GM19035 (cell line): ENCODE results near the gene CRISP3.
"Not testable (repeated sequence)": the region's sequence is repeated elsewhere in the genome, so short reads cannot be mapped to it uniquely, and the experiment has no call there.

Source experiments
- ATAC-seq: cut with Tn5 transposase; IDR thresholded peaks from one replicate; pipeline ENCODE4 v1.9.1; 2021; ENCODE audit not compliant: unreplicated experiment

The CRISP3 gene, protein sequence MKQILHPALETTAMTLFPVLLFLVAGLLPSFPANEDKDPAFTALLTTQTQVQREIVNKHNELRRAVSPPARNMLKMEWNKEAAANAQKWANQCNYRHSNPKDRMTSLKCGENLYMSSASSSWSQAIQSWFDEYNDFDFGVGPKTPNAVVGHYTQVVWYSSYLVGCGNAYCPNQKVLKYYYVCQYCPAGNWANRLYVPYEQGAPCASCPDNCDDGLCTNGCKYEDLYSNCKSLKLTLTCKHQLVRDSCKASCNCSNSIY

DNA sequence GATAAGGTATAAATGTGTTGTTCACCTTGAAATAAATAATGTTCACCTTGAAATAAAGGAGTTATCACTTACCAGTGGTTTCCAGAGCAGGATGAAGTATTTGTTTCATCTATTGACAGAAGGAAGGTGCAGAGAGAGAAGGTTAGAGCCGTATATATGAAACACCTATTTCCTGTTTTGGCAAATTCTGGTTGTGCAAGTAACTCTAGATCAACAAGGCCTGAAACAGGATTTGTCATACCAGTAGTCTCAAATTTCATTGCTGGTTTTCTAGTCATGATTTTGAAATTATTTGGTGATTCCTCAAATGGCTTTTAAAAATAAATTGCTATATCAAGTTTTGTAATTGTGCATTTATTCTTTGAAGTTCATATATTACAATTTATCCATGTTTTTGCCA is at the start of gene CRISP3:
TSS of gene CRISP3 (minus strand) at position 130 of the 400 bp plus-strand sequence. CDS start at position 109, 21 bp downstream.
- no peak for ATAC-seq

DNA sequence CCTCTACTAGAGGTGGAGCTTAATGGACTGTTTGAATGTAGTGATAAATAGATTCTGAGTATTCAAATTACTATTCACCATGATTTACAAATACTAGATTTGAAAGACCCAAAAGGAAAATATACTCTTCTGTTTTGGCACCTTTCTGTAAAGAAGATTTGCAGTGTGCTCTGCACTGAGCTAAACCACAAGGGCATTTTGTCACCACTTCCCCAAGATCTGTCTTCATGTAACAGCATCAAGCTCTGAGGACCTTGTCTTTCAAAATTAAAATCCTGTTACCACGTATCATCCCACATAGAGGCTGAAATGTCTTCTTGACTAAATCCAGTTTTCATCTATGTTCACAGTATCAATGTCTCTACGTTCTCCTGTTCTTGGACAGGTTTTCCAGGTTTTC is 46.2 kb upstream of the CRISP3 start:
- ATAC-seq, result no peak

DNA sequence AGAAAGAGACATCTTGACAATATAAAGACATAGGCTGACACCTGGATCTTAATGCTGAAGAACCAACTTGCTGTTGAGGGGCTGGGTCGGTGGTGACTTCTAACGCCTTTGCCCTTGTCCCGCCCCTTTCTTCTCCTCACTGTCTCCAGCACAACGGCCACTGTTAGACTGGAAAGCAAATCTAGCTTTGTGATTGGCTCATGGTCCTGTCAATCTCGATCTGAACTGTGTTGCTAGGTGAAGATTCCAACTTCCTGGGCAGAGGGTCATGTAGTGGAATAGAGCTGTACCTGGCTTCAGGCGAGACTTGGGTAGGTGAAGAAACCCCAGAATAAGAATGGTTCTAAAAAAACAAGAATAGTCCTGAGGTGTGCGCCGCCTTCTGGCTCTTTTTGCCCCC is 43.0 kb upstream of the CRISP3 start, which contains the start of gene PGK2:
TSS of gene PGK2 (minus strand) at position 110 of the 400 bp plus-strand sequence. CDS start at position 12, 98 bp downstream.
- ATAC-seq, result no peak

DNA sequence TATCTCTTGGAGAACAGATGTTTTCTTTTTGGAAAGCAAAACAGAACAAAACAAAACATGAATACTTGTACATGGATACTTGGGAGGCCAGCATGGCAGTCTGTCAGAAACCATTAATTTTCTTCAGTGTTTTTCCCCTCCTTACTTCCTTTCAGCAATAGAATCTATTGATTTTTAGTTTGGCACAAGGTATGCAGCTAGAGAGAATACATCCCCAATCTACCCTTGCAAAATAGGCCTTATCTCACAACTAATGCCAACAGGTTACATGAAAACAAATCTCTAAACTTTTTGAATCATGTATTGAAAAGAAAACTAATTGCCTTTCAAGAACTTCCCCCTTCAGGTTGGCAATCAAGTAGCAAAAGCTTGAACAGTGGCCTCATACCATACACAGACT is 40.1 kb upstream of the CRISP3 start:
- ATAC-seq, result no peak

DNA sequence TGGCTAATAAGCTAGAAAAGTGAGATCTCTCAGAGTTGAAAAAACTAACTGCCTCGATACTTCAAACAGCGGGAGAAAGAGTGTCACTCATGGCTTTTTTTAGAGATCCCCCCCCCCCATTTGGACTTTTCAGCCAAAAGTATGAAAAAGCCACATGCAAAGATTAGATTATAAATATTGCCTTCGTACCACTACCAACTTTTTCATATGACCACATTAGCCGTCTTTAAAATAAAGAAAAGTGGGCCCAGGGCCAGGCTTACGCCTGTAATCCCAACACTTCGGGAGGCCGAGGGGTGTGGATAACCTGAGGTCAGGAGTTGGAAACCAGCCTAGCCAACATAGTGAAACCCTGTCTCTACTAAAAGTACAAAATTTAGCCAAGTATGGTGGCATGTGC is 38.5 kb upstream of the CRISP3 start:
- no peak for ATAC-seq

DNA sequence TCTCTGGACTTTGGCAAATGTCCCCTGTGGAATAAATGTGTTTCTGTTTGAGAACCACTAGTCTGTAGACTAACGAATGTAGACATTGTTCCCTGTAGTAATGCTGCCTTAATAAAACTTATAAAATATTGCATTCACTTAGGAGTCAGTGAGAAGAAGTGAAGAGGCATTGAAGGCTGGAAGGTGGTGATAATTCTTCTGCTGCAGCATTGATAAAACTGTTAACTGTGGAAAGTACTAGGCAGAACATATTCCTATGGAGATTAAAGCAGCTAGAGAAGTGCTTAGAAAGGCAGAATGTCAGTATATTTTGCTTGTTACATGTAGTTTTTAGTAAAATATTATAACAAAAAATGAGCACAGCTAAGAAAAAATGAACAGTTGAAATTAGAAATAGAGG is 38.1 kb upstream of the CRISP3 start:
- no peak for ATAC-seq

DNA sequence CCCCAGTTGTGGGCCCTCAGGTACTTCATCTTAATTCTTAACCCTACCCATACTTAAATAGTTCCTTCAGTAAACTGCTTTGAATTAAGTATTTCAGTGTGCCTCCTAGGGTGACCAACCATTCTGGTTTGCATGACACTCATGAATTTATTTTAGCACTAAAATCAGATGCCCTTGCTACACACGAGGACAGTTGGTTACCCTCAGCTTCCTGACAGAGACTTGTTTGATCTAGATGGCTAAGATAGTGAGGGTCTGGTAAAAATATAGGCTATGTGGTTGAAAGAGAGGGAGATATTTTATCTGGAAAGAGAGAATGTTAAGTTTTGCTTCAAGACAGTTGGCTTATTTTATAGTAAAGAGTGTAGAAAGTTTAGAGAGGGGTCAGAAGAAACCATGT is 32.3 kb upstream of the CRISP3 start:
- ATAC-seq, result no peak

DNA sequence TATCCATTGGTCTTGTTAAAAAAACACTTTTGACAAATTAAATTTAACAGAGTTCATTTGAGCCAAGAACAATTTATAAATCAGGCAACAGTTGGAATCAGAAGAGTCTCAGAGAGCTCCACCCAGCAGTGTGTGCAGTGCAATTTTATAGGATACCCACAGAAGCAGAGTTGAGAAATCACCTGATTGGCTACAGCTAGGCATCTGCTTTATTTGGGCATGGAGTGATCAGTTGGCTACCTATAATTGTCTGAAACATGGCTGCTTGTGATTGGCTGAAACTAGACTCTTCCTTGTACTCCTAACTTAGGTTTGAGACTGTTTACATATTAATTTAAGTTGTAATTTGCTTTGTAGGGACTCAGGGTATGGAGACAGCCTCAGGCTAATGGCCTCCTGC is 30.9 kb upstream of the CRISP3 start:
- no peak for ATAC-seq

DNA sequence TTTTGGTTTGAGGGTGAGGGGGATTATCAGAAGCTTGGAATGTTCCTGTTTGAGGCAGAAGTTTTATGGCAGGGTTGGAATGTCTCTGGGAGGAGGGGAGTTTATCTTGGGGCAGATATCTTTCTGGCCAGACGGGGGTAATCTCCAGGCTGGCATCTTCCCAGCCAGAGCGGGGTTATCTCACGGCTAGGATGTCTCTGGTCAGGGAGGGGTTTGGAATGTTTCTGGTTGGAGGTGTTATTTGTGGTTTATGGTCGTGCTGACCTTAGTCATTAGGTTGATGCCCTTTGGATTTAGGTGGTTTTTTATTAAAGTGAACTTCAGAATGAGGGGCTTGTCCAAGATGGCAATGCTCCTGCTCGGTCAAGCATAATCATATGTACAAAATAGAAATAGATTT is 28.1 kb upstream of the CRISP3 start:
- no peak for ATAC-seq

DNA sequence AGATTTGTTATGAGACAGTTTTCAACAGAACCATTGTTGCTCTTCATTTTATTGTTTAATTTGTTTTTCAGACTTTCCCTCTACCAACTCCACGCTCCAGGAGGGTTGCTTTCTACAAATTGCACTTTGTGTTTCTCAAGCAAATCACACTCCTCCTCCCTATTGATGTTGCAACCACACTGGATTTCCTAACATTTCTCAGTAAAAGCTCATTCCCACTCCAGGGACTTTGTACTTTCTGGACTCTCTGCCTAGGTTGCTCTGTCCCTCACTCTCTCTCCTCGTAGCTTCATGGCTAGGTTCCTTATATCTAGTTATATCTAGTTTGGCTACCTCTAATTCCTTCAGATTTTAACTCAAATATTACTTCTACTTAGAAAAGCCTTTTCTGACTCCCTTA is 22.6 kb upstream of the CRISP3 start:
- no peak for ATAC-seq

DNA sequence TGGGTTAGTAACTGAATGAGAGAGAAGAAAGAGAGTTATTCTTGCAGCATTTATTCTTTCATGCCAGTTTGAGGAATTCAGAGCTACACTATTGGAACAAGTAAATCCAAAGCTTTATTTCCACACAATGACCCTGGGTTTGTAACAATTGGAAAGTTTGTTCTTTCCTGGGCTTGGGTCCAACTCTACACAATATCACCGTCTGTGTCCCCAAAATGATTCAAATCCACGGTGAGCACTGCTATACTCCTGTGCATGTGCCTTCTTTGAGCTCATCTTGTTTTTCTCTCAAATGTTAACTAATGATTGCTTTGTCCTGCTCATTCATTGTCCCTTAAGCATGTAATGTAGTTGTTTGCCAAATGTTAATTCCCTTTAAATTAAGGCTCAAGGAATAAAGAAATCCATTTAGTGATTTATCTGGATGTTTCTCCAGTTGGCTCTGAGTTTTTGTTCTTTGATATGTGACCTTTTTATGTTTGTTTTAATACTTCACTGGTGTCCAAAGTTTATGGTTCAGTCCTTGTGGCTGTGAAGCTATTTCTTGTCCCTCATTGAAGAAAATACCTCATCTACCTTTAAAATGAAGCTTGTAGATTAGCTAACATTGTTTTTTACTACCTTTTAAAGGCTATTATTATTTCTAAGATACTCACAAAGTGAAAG is 20.5 kb upstream of the CRISP3 start:
- no peak for ATAC-seq

DNA sequence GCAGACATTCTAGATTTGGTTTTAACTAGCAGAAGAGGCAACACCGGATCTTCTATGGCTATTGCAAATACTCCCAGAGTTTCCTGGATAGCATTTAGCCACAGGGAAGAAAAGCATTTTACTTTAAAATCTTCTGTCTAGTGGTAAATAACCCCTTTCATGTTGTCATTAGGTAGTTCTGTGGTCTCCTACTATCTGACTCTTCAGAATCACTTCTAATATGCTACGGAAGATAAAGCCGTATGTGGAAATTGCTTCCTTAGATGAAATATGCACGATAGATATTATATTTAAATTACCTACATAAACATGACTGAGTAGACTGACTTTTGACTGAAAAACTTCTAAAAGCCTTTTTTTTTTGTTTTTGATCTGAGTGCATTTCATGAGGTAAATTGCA is 759 bp downstream of the CRISP3 start:
- no peak for ATAC-seq

DNA sequence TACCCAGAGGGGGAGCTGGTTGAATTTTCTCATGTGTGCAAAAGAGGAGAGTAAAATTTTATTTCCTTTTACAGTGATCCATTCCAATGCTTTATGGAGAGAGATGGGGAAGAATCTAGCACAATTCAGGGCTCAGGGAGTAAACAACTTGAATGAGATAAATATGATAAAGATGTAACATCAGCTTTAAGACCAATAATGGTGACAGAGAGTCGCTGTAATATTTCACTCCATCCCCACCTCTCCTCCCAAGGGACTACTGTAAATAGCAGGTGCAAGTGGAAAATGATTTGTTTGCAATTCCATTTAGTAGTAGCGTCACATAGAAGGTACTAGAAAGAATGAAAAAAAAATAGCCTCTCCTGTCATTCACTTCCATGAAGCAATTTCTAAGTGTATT is 4.8 kb downstream of the CRISP3 start:
- no peak for ATAC-seq

DNA sequence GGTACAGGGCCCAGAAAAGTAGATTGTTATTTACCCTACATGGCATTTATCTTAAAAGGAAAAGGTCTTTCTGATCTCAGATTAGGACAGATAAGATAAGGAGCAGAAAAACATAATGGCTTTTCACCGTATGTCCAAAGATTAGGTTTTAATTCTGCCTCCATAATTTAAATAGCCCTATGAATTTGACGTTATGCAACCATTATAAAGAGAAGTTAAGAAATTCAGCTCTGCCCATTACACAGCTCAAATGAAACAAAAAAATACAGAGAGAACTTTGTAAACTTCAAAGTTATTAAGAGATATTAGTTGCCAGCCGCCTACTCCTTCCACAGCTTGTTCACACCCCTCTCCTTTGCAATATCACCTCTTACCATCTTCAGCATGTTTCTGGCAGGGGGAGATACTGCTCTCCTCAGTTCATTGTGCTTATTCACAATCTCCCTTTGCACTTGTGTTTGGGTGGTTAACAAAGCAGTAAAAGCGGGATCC is 8.1 kb downstream of the CRISP3 start:
- ATAC-seq, result no peak

DNA sequence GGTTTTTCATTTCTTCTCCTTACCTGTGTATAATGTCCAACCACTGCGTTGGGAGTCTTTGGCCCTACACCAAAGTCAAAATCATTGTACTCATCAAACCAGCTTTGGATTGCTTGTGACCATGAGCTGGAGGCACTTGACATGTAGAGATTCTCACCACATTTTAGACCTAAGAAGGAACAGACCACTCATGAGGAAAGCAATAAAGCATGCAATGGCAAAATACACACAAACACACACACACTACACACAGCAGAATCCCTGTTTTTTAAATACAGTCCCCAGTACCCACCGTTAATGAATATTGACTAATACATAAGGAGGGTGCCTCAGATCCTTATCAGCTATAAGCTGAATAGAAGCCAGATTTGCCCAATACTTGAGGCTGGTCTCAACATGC is 10.5 kb downstream of the CRISP3 start:
- no peak for ATAC-seq

DNA sequence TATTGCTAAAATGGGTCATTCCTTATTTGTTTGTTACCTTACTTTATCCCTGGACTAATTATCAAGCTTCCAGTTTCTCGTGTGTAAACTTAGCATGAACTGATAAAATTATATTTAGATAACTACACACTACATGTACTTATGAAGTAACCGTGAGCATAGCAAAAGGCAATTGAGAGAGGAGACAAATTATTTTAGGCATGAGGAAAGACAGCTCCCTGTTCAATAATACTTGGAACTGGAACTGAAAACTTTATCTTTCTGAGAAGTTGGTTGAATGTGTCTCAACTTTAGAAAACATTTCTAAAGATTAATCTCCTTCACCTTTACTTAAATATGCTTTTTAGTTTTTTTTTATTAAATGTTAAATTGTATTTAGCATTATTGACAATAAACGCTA is 11.4 kb downstream of the CRISP3 start:
- ATAC-seq, result no peak

DNA sequence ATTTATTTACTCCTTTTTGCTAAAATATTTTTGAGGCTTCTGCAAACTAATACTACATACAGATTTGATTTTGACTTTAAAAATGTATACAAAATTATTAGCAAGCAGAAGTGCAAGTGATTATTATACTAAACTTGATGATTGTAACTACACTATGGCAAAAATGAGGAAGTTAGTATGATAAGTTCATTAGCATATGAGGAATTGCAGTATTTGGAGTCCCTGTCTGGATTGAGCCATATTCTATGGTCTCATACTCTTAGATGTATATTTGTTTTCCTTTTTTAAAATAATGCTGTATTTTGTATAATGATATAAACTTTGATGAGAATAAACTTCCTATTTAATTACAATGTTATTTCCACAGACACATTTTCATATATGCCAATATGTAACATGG is 13.9 kb downstream of the CRISP3 start:
- no peak for ATAC-seq

DNA sequence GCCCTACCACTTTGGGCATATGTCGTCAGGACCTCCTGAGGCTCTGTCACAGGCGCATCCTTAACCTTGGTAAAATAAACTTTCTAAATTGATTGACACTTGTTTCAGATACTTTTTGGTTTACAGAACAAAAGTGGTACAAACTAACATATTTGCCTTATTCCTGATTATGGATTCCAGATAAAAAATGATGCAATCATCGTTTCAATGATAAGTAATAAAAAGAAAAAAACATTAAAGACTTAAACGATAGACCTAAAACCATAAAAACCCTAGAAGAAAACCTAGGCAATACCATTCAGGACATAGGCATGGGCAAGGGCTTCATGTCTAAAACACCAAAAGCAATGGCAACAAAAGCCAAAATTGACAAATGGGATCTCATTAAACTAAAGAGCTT is 20.3 kb downstream of the CRISP3 start:
- ATAC-seq, result not testable (repeated sequence)

DNA sequence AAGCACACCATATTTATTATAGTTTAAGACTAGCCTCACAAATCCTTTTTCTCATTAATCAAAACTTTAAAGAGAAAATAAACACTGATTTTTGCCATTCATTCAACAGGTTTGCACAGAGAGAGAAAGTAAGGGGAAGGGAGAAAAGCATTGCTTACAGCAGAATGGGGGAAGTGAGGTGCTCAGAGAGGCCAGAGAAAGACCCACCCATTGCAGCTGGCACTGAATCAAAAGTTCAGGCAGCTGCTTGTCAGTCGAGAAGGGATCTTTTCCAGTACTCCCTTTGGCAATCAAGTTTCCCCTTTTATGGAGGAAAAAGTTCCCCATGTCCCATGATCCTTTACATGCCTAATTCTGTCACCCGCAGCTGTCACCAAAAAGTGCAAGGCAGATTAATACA is 22.9 kb downstream of the CRISP3 start:
- ATAC-seq, result no peak

DNA sequence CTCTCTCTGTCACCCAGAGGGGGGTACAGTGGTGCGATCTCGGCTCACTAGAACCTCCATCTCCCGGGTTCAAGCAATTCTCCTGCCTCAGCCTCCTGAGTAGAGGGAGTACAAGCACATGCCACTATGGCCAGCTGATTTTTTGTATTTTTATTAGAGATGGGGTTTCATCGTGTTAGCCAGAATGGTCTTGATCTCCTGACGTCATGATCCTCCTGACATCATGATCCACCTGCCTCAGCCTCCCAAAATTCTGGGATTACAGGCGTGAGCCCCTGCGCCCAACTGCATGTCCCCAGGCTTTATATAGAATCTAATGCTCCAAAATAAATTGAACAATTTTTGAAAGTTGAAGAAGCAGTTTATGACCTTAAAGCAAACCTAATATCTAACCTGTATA is 23.8 kb downstream of the CRISP3 start:
- ATAC-seq, result no peak

DNA sequence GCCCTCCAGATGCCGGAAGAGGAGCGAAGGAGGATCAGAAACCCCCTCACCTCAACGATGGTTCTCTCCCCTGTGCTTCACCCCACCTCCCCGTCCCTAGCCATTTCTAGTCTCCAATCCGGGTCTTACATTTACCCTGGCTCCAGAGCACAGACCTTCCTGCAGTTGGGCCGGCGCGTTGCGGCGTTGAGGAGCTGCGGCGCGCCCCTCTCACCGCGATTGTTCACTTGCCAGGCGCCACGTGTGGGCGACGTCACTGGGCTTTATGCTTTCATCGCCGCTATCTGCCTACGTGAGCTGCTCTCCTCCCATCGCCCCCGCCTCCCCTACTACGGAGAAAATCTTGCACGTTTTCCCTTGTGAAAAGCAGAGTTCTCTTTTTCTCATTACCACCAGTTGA is 30.8 kb downstream of the CRISP3 start, which contains the start of gene CRISP2:
TSS of gene CRISP2 (minus strand) at position 198 of the 400 bp plus-strand sequence. CDS start 4,347 bp downstream, outside the sequence.
- ATAC-seq, result no peak

DNA sequence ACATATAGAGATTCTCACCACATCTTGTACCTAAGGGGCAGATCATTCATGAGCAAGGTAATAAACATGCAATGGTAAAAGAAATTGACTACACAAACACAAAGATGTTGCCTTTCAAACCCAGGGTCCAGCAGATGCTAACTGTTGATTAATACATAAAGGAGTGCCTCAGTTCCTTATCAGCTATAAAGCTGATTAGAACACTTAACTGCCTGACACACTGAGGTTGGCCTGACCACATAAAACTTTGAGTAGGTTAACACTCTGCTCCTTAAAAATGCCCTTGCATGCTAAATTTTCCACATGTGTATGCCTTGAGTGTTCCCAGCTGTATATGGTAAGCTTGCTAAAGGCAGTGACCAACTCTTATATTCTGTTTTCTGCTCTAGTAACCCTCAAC is 45.7 kb downstream of the CRISP3 start:
- ATAC-seq, result no peak
